Inflammatory macrophage (primary cell): ENCODE measurements around the gene SLC35E1.
A peak's percentile ranks its signal among the peaks of the same experiment; 100 is the strongest.

ENCODE experiments used
- DNase-seq, 2 donors: peaks; one replicate each; pipeline ENCODE4 v3.0.0-alpha.2; 2020 to 2022
- total RNA-seq, 18 experiments: gene quantifications; one replicate each; lab custom pipeline; 2026; ENCODE audit warnings: mixed read lengths in 6 of 18, inconsistent platforms in 2 of 18; lab: John Stamatoyannopoulos, UW

SLC35E1 gene
- total RNA-seq = 30.9 to 76.8 (median 64.1) reads per million in 18 experiments

DNA sequence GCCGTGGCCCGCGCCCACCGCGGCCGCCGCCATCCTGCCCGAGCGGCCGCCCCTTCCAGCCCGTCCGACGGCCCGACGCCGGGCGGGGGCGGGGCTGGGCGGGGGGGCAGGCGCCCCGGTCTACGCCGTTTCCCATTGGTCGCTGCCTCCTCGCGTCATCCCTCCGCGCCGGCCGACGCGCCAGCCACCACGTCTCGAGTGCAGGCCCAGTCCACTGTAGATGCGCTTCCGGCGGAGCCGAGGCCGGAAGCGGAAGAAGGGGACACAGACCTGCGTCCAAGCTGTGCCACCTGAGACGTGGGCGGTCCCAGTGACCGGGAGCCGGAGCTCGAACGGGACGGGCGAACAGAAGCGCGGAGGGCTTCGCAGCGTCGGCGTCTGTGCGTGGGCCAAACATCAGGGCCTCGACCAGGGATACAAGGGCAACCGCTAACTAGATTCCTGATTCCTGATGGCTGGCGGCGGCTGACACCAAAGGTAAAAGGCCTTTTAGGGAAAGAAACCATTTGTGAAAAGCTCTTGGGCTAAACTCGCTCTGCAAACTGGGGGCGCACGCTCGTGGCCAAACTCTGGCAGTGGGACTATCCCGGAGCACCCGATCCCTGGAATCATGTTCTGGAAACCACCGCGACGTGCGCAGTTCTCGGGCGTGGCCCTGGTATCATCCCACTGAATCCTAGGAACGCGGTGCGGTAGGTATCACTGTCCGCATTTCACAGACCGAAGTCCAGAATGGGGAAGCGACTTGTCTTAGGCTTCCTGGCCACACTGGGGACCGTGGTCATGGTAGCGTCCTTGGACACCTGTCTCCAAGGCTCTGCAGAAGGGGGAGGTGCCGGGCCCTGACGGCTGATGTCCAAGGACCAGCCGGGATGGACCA is at the start of gene SLC35E1:
Gene SLC35E1, minus strand, starts transcription at position 84 of the 880 bp plus-strand sequence. Its CDS starts 51 bp downstream, at position 33.
- DNase-seq = peak; percentile 96 to 97

DNA sequence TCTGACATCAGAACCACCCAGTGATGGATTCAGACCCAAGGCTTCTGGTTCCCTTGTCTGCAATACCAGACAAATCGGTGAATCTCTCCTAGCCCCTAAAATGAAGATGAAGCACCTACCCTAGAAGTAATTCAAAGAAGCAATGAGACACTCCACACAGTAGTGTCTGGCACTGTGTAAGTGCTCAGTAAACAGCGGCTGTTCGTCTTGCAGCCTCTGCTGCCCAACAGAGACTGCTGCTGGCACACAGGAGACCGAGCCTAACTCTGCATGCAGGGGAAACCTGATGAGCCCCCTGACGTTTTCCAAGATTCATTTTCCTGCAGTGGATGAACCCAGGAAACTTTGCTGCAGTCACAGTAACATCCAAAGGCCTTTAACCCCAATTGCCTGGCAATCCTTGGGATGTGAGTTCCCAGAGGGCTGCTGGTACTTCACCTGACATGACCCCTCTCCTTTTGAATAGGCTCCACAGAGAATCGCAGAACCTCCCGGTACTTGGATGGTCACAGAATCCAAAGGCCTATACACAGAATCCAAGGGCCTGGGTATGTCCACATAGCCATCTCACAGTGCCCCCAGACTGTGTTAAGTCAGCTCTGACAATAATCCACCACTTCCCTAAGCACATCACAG is 49.1 kb upstream of the SLC35E1 start:
- DNase-seq = no peak

DNA sequence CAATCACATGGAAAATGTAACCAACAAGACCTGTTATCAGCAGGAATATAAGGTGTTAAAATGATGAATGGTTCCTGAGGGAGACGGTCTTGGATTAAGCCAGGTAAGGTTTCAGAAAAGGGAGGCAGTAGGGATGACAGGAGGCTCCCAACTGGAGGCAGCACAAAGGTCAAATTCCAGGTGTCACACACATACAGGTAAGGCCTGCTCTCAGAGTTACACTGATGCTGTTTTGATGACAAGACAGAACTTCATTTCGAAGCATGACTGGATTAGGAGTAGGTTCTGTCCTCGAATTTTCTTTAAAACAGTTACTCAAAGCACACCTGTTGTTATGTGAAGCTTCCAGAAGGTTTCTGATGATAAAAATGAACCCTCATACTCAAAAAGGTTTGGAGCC is 48.4 kb upstream of the SLC35E1 start:
- DNase-seq = no peak

DNA sequence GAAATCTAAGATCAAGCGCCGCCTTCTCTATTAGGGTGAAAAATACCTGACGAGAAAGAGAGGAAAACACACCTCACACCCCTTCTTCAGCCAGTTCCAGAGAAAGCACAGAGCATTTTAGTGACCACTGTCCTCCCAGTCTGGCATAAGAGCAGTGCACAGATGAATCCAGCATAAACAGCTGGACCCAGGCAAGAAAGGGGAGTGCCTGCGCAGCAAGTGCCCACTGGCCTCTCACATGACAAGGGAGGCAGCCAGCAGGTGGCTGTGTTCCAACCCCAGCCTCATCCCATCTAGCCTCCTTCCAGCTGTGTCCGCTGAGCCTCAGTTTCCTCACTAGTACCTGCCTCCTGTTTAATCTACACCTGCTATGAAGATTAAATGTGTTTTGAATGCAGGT is 47.8 kb upstream of the SLC35E1 start:
- DNase-seq = no peak

DNA sequence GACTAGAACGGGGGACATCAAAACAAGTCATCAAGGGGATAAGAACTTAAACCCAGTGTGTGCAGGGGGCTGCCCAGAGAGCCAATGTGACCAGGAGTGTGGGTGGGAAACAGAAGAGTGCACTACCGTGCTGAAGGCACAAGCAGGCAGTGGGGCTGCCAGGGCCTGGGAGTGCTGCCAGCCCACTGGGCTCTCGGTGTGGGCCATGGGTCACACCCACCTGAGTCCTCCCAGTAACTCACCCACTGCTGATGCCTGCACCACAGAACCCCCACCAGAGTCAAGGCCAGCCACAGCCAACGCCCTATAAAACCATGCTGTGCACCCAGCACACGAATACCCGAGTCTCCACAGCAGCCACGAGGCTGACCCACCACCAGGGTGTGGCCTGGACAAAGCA is 47.2 kb upstream of the SLC35E1 start:
- DNase-seq = no peak

DNA sequence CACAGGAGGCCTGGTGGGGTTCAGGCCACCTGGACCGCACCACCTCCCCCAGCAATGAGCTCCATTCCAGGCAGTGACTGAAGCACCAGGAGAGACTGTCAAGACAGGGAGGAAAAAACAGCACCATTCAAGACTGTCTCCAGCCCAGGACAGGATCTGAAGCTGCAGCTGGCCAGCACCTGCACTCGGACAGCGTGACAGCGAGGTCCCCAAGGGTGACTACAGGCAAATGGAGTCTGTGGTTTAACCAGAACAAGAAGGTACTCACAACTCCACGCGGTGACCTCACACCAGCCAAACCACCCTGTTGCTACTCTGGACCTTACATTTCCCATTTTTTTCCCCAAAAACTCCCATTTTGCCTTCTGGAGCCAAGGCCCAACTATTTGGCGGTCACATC is 46.0 kb upstream of the SLC35E1 start:
- DNase-seq = no peak

DNA sequence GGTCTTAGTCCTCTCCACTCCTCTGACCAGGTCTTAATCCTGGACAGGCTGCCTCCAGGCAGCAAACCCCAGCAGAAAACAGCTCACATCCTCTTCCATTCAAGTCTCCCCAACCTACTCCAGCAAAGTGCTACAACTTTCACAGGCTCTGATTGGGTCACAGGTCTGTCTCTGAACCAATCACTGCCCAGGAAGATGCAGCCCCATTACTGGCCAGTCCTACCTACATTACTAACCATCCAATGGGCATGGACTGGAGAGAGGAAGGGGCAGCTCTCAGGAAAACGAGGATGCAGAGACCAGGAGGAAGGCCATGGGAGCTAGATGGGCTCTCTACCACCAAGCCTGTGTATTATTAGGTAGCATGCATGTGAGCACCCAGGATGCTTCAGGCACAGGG is 43.6 kb upstream of the SLC35E1 start:
- peak in 1 of 2 donors; percentile 8 for DNase-seq

DNA sequence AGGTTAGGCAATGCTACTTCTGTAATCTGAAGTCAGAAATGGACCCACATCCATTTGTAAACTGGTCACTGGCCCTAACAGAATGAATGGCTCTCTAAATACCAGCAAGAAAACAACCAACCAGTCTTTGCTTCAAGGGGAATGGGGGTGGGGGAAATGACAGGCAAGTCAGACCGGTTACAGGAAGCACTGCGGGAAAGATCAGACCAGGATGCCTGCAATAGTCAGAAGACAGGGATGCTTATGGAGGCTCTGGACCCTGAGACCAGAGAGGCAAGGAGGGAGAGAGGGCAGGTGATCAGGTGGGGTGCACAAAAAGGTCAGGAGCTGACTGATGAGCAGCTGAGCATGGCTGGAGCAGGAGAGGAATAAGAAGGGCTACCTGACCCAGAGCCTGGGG is 42.7 kb upstream of the SLC35E1 start:
- no peak for DNase-seq

DNA sequence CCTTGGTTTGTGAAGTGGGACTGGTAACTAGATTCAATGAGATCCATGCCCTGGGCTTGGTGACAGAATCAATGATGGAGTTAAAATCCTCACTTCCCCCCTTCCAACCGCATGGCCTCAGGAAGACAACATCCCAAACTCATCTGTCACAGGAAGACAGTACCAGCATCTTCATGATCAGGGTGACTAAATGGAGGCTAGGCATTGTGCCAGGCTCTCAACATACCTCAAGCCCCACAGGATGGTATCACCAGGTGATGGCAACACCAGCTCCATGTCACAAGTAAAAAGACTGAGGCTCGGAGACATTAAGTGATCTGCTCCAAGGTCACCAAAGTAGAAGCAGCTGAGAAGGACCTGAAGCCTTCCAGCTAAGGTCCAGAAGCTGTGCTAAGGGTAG is 41.6 kb upstream of the SLC35E1 start:
- no peak for DNase-seq

DNA sequence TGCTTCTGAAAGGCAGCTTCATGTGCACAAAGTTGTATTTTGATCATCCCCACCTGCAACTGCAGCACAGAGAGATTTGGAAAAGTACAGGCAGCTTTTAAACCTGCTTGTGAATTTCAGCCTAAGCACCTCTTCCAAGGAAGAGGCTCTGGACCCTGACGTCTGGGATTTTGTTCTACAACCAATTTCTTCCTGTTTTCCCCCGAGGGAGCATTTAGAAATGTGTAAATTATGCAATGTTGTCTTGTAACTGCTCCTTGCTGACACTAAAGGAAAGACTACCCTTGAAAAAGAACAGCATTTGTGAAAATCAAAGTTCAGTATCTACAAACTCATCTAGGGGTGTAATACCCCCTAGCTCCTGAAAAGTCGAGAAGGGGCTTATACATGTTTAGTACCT is 40.4 kb upstream of the SLC35E1 start:
- DNase-seq = peak; percentile 40 to 62

DNA sequence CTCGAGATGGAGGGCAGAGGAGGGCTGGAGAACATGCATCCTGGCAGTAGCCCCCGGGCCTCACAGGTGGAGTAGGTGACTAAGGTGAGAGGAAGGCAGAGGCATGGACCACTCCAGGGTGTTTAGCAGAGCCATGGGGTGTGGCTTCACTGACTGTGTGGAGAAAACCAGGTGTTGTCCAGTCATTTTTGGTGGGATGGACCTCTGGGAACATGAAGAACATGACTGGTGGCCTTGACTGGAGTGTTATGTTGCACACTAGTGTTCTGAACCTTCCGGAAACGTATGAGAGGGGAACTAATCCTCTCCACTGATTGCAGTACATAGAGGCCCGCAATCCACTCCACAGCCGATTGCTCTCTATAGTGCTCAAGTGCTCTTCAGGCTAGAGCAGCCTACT is 38.9 kb upstream of the SLC35E1 start:
- DNase-seq = no peak

DNA sequence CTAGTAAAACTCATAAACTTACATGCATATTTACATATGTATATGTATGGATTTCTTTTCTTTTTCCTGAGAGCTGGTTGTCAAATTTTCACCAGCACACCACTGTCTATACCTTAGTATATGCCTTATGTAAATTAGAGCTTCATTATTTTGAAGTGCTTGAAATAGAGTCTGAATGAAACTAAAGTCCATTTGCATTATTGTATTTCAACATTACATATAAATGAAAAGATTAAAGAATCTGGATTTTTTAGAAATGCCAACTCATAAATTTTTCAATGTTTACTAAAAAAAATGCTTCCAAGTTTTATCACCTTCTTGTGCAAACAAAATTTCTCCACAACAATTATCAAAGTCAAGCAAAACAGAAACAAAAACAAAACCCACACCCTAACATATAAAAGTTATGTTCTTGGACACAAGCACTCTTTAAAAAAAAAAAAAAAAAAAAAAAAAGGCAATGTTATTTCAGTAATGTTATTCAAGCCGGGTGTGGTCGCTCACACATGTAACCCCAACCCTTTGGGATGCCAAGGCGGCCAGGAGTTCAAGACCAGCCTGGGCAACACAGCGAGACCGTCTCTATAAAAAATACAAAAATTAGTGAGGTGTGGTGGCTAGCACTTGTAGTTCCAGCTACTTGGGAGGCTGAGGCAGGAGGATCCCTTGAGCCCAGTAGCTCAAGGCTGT is 37.4 kb upstream of the SLC35E1 start:
- no peak for DNase-seq

DNA sequence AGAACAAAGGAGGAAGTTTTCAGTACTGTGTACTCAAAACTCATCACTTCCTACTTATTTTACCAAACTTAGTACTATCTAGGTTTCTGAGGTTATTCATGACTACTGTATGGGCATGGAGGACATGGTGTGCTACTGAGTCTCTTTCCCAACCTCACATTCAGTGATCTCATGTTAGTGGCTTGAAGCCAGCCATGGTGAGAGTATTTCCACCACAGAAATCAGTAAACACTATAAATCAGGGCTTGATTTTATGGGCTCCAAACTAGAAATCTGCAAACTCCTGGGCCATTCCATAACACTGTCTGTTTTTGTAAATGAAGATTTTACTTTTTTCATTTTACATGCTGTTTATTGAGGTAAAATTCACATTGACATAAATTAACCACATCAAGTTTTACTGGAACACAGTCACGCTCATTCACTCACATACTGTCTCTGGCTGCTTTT is 36.1 kb upstream of the SLC35E1 start:
- peak; percentile 70 to 80 for DNase-seq

DNA sequence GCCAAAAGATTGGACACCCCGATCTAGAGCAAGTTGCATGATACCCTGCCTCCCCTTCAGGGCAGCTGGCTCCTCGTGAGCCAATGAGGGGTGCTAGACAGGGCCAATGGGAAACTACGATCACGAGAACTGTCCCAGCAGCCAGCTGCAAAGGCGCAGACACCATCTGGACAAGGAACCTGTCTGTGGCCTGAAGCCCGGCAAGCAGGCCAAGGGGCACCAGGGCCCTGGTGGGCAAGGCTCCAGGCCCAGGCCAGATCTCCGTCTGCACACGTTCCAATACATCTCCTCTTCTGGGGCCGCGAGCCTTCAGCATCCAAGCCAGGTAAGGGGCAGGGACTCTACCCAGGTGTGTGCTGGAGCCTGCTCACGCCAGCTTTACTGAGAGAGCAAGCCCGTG is 35.6 kb upstream of the SLC35E1 start:
- no peak for DNase-seq

DNA sequence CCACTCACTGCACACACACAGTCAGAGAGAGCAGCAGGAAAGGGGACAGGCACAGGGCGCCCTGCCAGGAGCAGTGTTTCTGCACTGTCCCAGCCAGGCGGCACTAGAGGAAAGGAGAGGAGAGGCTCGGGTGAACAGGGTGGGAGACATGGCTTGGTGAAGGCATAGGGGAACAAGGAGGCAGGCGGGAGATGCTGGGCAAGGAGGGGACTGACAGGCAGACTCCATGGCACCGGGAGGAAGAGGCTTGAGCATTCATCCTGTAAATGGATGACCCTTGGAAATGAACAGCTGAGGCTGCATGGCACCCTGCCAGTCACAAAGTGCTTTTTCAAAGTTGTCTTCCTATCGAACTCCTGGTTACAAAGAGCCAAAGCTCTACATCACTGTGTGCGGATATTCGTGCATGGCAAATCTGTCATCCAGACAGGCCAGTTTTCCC is 33.4 kb upstream of the SLC35E1 start:
- DNase-seq = no peak

DNA sequence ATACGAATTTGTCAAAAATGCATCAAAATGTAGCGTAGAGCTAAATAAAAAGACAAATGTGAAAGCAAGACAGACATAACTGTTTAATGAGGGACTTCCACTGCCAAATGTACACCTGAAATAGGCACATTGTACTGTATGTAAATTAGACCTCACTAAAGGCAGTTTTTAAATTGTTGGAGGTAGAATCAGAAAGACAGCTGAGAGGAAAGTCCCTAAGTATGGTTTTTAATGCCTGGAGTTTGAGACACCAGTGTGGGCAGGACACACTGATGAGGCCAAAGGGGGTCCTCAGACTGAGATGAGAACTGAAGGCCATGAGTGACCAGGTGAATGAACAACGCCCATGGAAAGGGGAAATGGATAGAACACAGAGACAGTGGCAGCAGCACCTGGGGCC is 32.9 kb upstream of the SLC35E1 start:
- no peak for DNase-seq

DNA sequence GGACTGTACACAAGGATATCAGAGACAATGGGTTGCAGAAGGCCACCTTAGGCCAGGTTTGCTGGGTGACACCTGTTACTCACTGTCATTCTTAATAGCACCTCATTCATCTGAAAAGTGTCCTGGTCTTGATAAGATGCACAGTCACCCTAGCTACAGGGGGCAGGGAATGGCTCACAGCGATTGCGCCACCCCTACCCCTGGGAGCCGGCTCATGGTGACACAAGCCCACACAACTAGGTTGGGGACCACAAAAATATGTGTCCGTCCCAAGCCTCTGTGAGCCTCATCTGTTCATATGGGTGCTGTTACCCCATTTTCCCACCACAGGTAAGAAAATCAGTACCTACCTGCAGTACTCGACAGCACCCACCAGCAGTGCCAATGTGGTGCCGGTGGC is 32.4 kb upstream of the SLC35E1 start:
- no peak for DNase-seq

DNA sequence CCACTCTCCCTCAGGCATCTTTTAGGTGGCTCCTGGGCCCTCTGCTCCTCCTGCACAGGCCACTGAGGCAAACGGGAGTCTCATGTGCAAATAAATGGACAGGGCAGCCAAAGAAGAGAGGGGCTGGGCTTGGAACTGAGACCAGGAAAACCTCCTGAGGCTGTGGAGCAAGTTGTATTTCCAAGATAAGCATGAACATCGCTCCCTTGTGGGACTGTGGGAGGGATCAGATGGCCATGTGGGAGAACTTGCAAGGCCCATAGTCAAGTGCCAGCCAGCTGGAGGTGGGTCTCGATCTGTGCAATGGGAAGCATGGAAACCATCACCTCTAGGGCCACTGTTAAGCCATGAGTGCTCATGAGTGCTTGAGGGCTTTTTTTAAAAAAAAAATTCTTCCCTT is 30.9 kb upstream of the SLC35E1 start:
- DNase-seq = no peak

DNA sequence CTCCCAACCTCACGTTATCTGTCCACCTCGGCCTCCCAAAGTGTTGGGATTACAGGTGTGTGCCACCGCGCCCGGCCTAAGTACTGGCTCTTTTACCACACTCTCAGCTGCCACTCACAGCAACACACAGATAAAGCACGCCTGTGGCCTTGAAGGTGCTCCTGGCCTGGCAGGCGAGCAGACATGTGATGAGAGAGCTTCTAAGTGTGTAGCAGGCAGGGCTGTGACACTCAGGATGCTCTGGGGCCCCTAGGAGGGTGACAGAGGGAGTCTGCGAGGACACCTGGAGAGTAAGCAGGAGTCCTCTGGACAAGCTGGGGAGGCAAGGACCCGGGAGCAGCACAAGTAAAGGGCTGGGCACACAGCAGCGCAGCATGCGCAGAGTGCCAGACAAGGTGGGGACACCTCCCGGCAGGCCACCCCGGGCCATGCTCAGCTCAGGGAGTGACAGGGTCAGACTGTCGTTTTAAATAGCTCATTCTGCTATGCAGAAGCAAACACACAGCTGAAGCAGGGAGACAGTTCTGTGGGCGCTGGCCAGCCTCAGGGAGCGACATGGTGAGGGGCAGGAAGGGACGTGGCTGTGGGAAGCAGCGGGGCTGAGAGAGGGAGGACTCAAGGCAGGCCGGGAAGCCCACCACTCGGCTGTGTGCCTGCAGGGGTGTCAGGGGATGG is 29.3 kb upstream of the SLC35E1 start:
- no peak for DNase-seq

DNA sequence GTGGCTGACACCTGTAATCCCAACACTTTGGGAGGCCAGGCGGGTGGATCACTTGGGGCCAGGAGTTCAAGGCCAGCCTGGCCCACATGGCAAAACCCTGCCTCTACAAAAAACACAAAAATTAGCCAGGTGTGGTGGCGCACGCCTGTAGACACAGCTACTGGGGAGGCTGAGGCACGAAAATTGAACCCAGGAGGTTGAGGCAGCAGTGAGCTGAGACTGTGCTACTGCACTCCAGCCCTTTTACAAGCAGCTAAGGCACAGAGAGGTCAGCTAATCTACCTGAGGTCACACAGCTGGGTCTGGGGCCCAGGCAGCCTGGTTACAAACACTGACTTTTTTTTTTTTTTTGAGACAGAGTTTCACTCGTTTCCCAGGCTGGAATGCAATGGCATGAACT is 28.6 kb upstream of the SLC35E1 start:
- DNase-seq = no peak

DNA sequence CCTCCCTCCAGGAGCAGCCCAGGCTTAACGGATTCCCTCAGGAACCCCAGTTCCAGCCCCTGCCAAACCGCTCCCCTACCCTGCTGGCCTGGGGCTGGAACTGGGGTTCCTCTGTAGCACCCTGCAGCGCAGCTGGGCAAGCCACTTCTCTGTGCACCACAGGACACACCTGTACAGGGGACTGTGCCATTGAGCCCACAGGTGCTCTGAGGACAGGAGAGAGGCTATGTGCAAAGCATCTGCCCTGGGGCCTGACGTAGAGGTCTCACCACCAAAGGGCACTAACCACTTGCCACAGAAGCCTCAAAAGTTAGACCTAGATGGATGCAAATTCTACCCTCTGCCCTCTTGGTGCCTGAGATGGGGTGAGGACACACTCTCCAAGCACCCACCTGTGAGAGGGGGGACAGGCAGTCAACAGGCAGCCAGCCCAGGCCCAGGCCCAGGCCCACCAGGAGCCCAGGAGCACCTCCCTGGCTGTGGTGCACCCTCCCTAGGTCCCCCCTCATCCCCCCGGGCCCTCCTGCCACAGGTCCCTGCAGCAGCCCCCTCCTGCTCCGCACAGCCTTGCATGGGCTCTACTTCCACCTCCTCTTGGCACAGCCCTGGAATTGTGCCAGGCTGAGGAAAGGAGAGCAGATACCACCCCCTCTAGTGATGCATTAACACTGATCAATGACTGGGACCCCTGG is 27.6 kb upstream of the SLC35E1 start:
- DNase-seq = no peak

DNA sequence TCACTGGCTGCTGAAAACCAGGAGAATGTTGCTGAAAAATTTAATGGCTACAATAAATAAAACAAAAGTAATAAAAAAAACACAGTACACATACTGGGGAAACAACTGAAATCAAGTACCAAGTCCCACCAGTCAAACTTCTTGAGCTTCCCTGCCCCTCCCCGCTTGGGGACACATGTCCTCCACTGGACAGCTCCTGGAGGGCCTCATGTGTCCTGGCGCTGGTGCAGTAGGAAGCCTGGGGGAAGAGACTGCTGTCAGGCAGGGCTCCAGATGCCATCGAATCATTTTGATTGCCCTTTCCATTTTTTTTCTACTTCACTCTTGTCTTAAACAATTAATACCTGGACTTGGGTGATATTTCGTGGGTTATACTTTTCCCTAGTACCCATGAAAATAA is 26.6 kb upstream of the SLC35E1 start:
- DNase-seq = no peak
